Measurements from ENCODE around the gene TOP2A.
"Not testable (repeated sequence)": the region's sequence is repeated elsewhere in the genome, so short reads cannot be mapped to it uniquely, and the experiment has no call there.

The TOP2A gene

GRCh38 chr17:40416671-40417070 is 1.0 kb downstream of the TOP2A start:
- no peak overlapping the region for H2BK120ac ChIP-seq (ENCODE audit: low read depth, low read length)
- no peak for DNase-seq
- H3K36me3 ChIP-seq (ENCODE audit: control insufficient read depth in 1 of 2, insufficient read depth in 2 of 2, low read depth in 1 of 2, low read length in 2 of 2) = no peaks in the 10 kb centered on the region
- H3K4me1 ChIP-seq (ENCODE audit: control insufficient read depth, insufficient read depth, low read depth, low read length) = peaks cover 11% of the 10 kb centered on the region
- H4K8ac ChIP-seq (ENCODE audit: low read length) = no peak overlapping the region
- no peak overlapping the region for H2BK5ac ChIP-seq (ENCODE audit: low read depth, low read length, poor library complexity, severe bottlenecking)
- peaks cover 5% of the 10 kb centered on the region for H3K79me1 ChIP-seq (replicated peaks; ENCODE audit: low read length, poor library complexity, severe bottlenecking)
- H3K9ac ChIP-seq (ENCODE audit: low read length) = peak overlapping the region; percentile 91
- no peak overlapping the region for H2BK12ac ChIP-seq (ENCODE audit: low read length in 2 of 2)
- no peak overlapping the region for H4K91ac ChIP-seq (ENCODE audit: low read length)
- H3K27me3 ChIP-seq (ENCODE audit: control insufficient read depth in 1 of 2, insufficient read depth in 1 of 2, low read length in 2 of 2) = no peaks in the 10 kb centered on the region
- WGBS = 10% methylated on average over 2 of the region's 3 CpGs
- no peak overlapping the region for H3K27ac ChIP-seq (ENCODE audit: low read length, poor library complexity, severe bottlenecking)
- H2BK15ac ChIP-seq (ENCODE audit: low read depth, poor library complexity, severe bottlenecking) = no peak overlapping the region
- no peak overlapping the region for H3K4ac ChIP-seq (ENCODE audit: low read depth in 1 of 2, low read length in 2 of 2)
- no peak overlapping the region for H3K18ac ChIP-seq (ENCODE audit: low read depth in 1 of 2, low read length in 2 of 2)
- H3K14ac ChIP-seq (ENCODE audit: low read length in 2 of 2) = no peak overlapping the region
- H3K9me3 ChIP-seq (ENCODE audit: control insufficient read depth, low read length) = no peaks in the 10 kb centered on the region
- no peak overlapping the region for H3K23ac ChIP-seq (ENCODE audit: low read length in 2 of 2)
- peak overlapping the region in 1 of 2 experiments; percentile 98 for H3K4me3 ChIP-seq (ENCODE audit: insufficient read depth in 1 of 2, low read depth in 1 of 2, low read length in 2 of 2)
- H2AFZ ChIP-seq (ENCODE audit: low read depth, low read length) = no peak overlapping the region
- peak overlapping the region; percentile 97 for H3K4me2 ChIP-seq (ENCODE audit: low read length, poor library complexity, severe bottlenecking)
- no peak overlapping the region for H2AK5ac ChIP-seq (ENCODE audit: low read length, severe bottlenecking)

- H3K4me3 ChIP-seq (ENCODE audit: insufficient read depth in 1 of 2, low read depth in 1 of 2, low read length in 2 of 2) = peak overlapping the region in 1 of 2 experiments; percentile 68
- no peak overlapping the region for H3K4ac ChIP-seq (ENCODE audit: low read depth in 1 of 2, low read length in 2 of 2)
- no peak overlapping the region for H4K91ac ChIP-seq (ENCODE audit: low read length)
- H3K27me3 ChIP-seq (ENCODE audit: control insufficient read depth in 1 of 2, insufficient read depth in 1 of 2, low read length in 2 of 2) = no peaks in the 10 kb centered on the region
- no peaks in the 10 kb centered on the region for H3K9me3 ChIP-seq (ENCODE audit: control insufficient read depth, low read length)
- no peak overlapping the region for H3K23ac ChIP-seq (ENCODE audit: low read length in 2 of 2)
- no CpG with 5 or more reads among the region's 3 CpGs for WGBS
- DNase-seq = peak; percentile 73
- no peak overlapping the region for H3K4me2 ChIP-seq (ENCODE audit: low read length, poor library complexity, severe bottlenecking)
- no peak overlapping the region for H3K27ac ChIP-seq (ENCODE audit: low read length, poor library complexity, severe bottlenecking)
- H2AFZ ChIP-seq (ENCODE audit: low read depth, low read length) = no peak overlapping the region
- peaks cover 7% of the 10 kb centered on the region for H3K79me1 ChIP-seq (replicated peaks; ENCODE audit: low read length, poor library complexity, severe bottlenecking)
- no peak overlapping the region for H2AK5ac ChIP-seq (ENCODE audit: low read length, severe bottlenecking)
- H3K4me1 ChIP-seq (ENCODE audit: control insufficient read depth, insufficient read depth, low read depth, low read length) = peaks cover 11% of the 10 kb centered on the region
- H2BK120ac ChIP-seq (ENCODE audit: low read depth, low read length) = no peak overlapping the region
- no peak overlapping the region for H3K14ac ChIP-seq (ENCODE audit: low read length in 2 of 2)
- peak overlapping the region; percentile 91 for H3K9ac ChIP-seq (ENCODE audit: low read length)
- no peak overlapping the region for H4K8ac ChIP-seq (ENCODE audit: low read length)
- H3K36me3 ChIP-seq (ENCODE audit: control insufficient read depth in 1 of 2, insufficient read depth in 2 of 2, low read depth in 1 of 2, low read length in 2 of 2) = no peaks in the 10 kb centered on the region
- no peak overlapping the region for H2BK5ac ChIP-seq (ENCODE audit: low read depth, low read length, poor library complexity, severe bottlenecking)
- no peak overlapping the region for H2BK12ac ChIP-seq (ENCODE audit: low read length in 2 of 2)
- no peak overlapping the region for H2BK15ac ChIP-seq (ENCODE audit: low read depth, poor library complexity, severe bottlenecking)
- H3K18ac ChIP-seq (ENCODE audit: low read depth in 1 of 2, low read length in 2 of 2) = no peak overlapping the region
Observed at GRCh38 chr17:40415390-40415789, 2.3 kb downstream of the TOP2A start.

- not testable (repeated sequence) for H3K4me3 ChIP-seq (ENCODE audit: insufficient read depth in 1 of 2, low read depth in 1 of 2, low read length in 2 of 2); H2BK15ac ChIP-seq (ENCODE audit: low read depth, poor library complexity, severe bottlenecking)
Observed at GRCh38 chr17:40414312-40414711, 3.4 kb downstream of the TOP2A start.

GRCh38 chr17:40412880-40413279 is 4.8 kb downstream of the TOP2A start:
- Histone ChIP-seq H3K9ac (ENCODE audit: low read length) (no peak overlapping the region), H2BK15ac (ENCODE audit: low read depth, poor library complexity, severe bottlenecking) (no peak overlapping the region), H3K27me3 (ENCODE audit: control insufficient read depth in 1 of 2, insufficient read depth in 1 of 2, low read length in 2 of 2) (no peaks in the 10 kb centered on the region), H2AFZ (ENCODE audit: low read depth, low read length) (no peak overlapping the region), H3K36me3 (ENCODE audit: control insufficient read depth in 1 of 2, insufficient read depth in 2 of 2, low read depth in 1 of 2, low read length in 2 of 2) (peaks cover 0 to 6% of the 10 kb centered on the region in 2 experiments), H3K18ac (ENCODE audit: low read depth in 1 of 2, low read length in 2 of 2) (no peak overlapping the region), H3K4me1 (ENCODE audit: control insufficient read depth, insufficient read depth, low read depth, low read length) (no peaks in the 10 kb centered on the region), H3K4ac (ENCODE audit: low read depth in 1 of 2, low read length in 2 of 2) (no peak overlapping the region), H3K4me3 (ENCODE audit: insufficient read depth in 1 of 2, low read depth in 1 of 2, low read length in 2 of 2) (no peak overlapping the region), H2BK120ac (ENCODE audit: low read depth, low read length) (no peak overlapping the region), H3K14ac (ENCODE audit: low read length in 2 of 2) (no peak overlapping the region), H2BK5ac (ENCODE audit: low read depth, low read length, poor library complexity, severe bottlenecking) (no peak overlapping the region), H2AK5ac (ENCODE audit: low read length, severe bottlenecking) (no peak overlapping the region), H3K79me1 (replicated peaks; ENCODE audit: low read length, poor library complexity, severe bottlenecking) (peaks cover 7% of the 10 kb centered on the region), H4K8ac (ENCODE audit: low read length) (no peak overlapping the region), H3K9me3 (ENCODE audit: control insufficient read depth, low read length) (no peaks in the 10 kb centered on the region), H2BK12ac (ENCODE audit: low read length in 2 of 2) (no peak overlapping the region), H3K4me2 (ENCODE audit: low read length, poor library complexity, severe bottlenecking) (no peak overlapping the region), H4K91ac (ENCODE audit: low read length) (no peak overlapping the region), H3K27ac (ENCODE audit: low read length, poor library complexity, severe bottlenecking) (no peak overlapping the region), H3K23ac (ENCODE audit: low read length in 2 of 2) (no peak overlapping the region)
- DNase-seq = no peak

More at GRCh38 chr17:40414312-40414711, 3.4 kb downstream of the TOP2A start:
- not testable (repeated sequence) for H3K4ac ChIP-seq (ENCODE audit: low read depth in 1 of 2, low read length in 2 of 2); H2AK5ac ChIP-seq (ENCODE audit: low read length, severe bottlenecking); H3K14ac ChIP-seq (ENCODE audit: low read length in 2 of 2); H2BK5ac ChIP-seq (ENCODE audit: low read depth, low read length, poor library complexity, severe bottlenecking); H3K9me3 ChIP-seq (ENCODE audit: control insufficient read depth, low read length); DNase-seq; H2BK120ac ChIP-seq (ENCODE audit: low read depth, low read length); H2AFZ ChIP-seq (ENCODE audit: low read depth, low read length); H3K23ac ChIP-seq (ENCODE audit: low read length in 2 of 2); H3K4me1 ChIP-seq (ENCODE audit: control insufficient read depth, insufficient read depth, low read depth, low read length); H3K27ac ChIP-seq (ENCODE audit: low read length, poor library complexity, severe bottlenecking); H3K79me1 ChIP-seq (replicated peaks; ENCODE audit: low read length, poor library complexity, severe bottlenecking); H3K18ac ChIP-seq (ENCODE audit: low read depth in 1 of 2, low read length in 2 of 2); H3K4me2 ChIP-seq (ENCODE audit: low read length, poor library complexity, severe bottlenecking); H4K91ac ChIP-seq (ENCODE audit: low read length); H2BK12ac ChIP-seq (ENCODE audit: low read length in 2 of 2); H4K8ac ChIP-seq (ENCODE audit: low read length); H3K27me3 ChIP-seq (ENCODE audit: control insufficient read depth in 1 of 2, insufficient read depth in 1 of 2, low read length in 2 of 2); H3K36me3 ChIP-seq (ENCODE audit: control insufficient read depth in 1 of 2, insufficient read depth in 2 of 2, low read depth in 1 of 2, low read length in 2 of 2)
- H3K9ac ChIP-seq (ENCODE audit: low read length) = peak overlapping the region; percentile 91
- 83% methylated on average over 4 of the region's 4 CpGs for WGBS
